Measurements from ENCODE around the gene SDSL.
A peak's percentile ranks its signal among the peaks of the same experiment; 100 is the strongest.

The SDSL gene

GRCh38 chr12:113463746-113464451 lies 41.7 kb downstream of the SDSL start:
- peak overlapping the region; percentile 27 for H3K4me3 Mint-ChIP-seq
- peaks cover 4% of the 10 kb centered on the region for H3K9me3 Mint-ChIP-seq
- peaks cover 96% of the 10 kb centered on the region for H3K27me3 Mint-ChIP-seq
- H3K4me1 Mint-ChIP-seq: peaks cover 32% of the 10 kb centered on the region
- ATAC-seq: no peak
- H3K36me3 Mint-ChIP-seq: no peaks in the 10 kb centered on the region
- peak overlapping the region; percentile 14 for H3K27ac Mint-ChIP-seq

DNA sequence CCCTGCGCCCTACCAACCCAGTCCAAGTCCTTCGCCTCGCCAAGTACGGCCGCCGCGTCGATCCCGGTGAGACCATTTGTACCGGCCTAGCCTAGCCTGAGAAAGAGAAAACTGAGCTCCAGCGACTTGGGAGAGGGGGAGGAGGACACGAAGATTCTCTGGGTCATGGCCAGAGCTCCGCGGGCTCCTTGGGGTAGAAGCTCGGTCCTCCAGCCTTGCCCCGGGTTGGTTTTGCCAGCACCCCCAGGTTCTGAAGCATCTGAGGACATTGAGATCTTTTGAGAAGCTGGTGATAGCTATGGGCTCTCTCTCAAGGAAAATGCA lies 42.2 kb downstream of the SDSL start:
- Mint-ChIP-seq H3K27ac (no peak overlapping the region), H3K36me3 (no peaks in the 10 kb centered on the region), H3K4me3 (no peak overlapping the region), H3K4me1 (peaks cover 32% of the 10 kb centered on the region), H3K9me3 (peaks cover 4% of the 10 kb centered on the region), H3K27me3 (peaks cover 96% of the 10 kb centered on the region)
- ATAC-seq: no peak

- Mint-ChIP-seq H3K27me3 (peaks cover 96% of the 10 kb centered on the region), H3K4me3 (no peak overlapping the region), H3K27ac (no peak overlapping the region), H3K36me3 (no peaks in the 10 kb centered on the region), H3K9me3 (peaks cover 4% of the 10 kb centered on the region), H3K4me1 (peaks cover 32% of the 10 kb centered on the region)
- ATAC-seq: no peak
Observed at GRCh38 chr12:113464852-113465719, 42.9 kb downstream of the SDSL start.

GRCh38 chr12:113465808-113466453 lies 43.8 kb downstream of the SDSL start:
- ATAC-seq: no peak
- Mint-ChIP-seq H3K36me3 (no peaks in the 10 kb centered on the region), H3K9me3 (peaks cover 4% of the 10 kb centered on the region), H3K4me3 (peak overlapping the region; percentile 30), H3K27ac (no peak overlapping the region), H3K27me3 (peaks cover 96% of the 10 kb centered on the region), H3K4me1 (peaks cover 32% of the 10 kb centered on the region)

- no peaks in the 10 kb centered on the region for H3K36me3 Mint-ChIP-seq
- H3K4me3 Mint-ChIP-seq: peak overlapping the region; percentile 13
- H3K9me3 Mint-ChIP-seq: peaks cover 4% of the 10 kb centered on the region
- H3K27ac Mint-ChIP-seq: no peak overlapping the region
- H3K27me3 Mint-ChIP-seq: peaks cover 91% of the 10 kb centered on the region
- no peak for ATAC-seq
- H3K4me1 Mint-ChIP-seq: peaks cover 32% of the 10 kb centered on the region
Observed at GRCh38 chr12:113466454-113467141, 44.4 kb downstream of the SDSL start.

DNA sequence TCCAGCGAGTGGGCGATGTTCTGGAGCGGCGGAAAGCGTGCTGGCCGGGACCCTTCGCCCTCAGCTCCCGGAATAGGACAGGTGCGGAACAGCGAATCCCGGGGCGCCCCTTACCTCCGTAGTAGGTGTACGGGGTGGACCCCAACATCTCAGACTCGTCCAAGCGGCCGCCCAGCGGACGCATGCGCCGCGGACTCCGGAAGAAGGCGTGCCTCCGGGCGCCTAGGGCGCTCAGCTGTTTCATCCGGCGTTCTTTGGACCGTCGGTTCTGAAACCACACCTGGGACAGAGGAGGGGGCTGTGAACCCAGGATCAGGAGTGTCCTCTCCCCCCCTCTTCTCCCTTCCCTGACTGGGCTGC lies 44.9 kb downstream of the SDSL start:
- Mint-ChIP-seq H3K27ac (no peak overlapping the region), H3K9me3 (peaks cover 4% of the 10 kb centered on the region), H3K27me3 (peaks cover 91% of the 10 kb centered on the region), H3K36me3 (no peaks in the 10 kb centered on the region), H3K4me1 (peaks cover 32% of the 10 kb centered on the region), H3K4me3 (peak overlapping the region; percentile 62)
- ATAC-seq: no peak

- no peak for ATAC-seq
- H3K36me3 Mint-ChIP-seq: no peaks in the 10 kb centered on the region
- H3K4me1 Mint-ChIP-seq: peaks cover 26% of the 10 kb centered on the region
- H3K27ac Mint-ChIP-seq: no peak overlapping the region
- H3K4me3 Mint-ChIP-seq: peak overlapping the region; percentile 62
- H3K9me3 Mint-ChIP-seq: peaks cover 4% of the 10 kb centered on the region
- peaks cover 91% of the 10 kb centered on the region for H3K27me3 Mint-ChIP-seq
Observed at GRCh38 chr12:113467502-113468364, 45.6 kb downstream of the SDSL start.

- Mint-ChIP-seq H3K9me3 (peaks cover 3% of the 10 kb centered on the region), H3K4me1 (peaks cover 22% of the 10 kb centered on the region), H3K36me3 (no peaks in the 10 kb centered on the region), H3K4me3 (peak overlapping the region; percentile 22), H3K27ac (no peak overlapping the region), H3K27me3 (peaks cover 91% of the 10 kb centered on the region)
- ATAC-seq: no peak
Observed at GRCh38 chr12:113468365-113469223, 46.4 kb downstream of the SDSL start.

GRCh38 chr12:113469224-113469948 lies 47.2 kb downstream of the SDSL start:
- H3K4me1 Mint-ChIP-seq: peaks cover 21% of the 10 kb centered on the region
- no peak for ATAC-seq
- no peak overlapping the region for H3K4me3 Mint-ChIP-seq
- H3K27ac Mint-ChIP-seq: no peak overlapping the region
- H3K36me3 Mint-ChIP-seq: no peaks in the 10 kb centered on the region
- H3K27me3 Mint-ChIP-seq: peaks cover 91% of the 10 kb centered on the region
- H3K9me3 Mint-ChIP-seq: no peaks in the 10 kb centered on the region

- Mint-ChIP-seq H3K4me3 (no peak overlapping the region), H3K36me3 (no peaks in the 10 kb centered on the region), H3K27me3 (peaks cover 91% of the 10 kb centered on the region), H3K27ac (no peak overlapping the region), H3K9me3 (no peaks in the 10 kb centered on the region), H3K4me1 (peaks cover 28% of the 10 kb centered on the region)
- ATAC-seq: no peak
Observed at GRCh38 chr12:113469949-113470743, 48.0 kb downstream of the SDSL start.

DNA sequence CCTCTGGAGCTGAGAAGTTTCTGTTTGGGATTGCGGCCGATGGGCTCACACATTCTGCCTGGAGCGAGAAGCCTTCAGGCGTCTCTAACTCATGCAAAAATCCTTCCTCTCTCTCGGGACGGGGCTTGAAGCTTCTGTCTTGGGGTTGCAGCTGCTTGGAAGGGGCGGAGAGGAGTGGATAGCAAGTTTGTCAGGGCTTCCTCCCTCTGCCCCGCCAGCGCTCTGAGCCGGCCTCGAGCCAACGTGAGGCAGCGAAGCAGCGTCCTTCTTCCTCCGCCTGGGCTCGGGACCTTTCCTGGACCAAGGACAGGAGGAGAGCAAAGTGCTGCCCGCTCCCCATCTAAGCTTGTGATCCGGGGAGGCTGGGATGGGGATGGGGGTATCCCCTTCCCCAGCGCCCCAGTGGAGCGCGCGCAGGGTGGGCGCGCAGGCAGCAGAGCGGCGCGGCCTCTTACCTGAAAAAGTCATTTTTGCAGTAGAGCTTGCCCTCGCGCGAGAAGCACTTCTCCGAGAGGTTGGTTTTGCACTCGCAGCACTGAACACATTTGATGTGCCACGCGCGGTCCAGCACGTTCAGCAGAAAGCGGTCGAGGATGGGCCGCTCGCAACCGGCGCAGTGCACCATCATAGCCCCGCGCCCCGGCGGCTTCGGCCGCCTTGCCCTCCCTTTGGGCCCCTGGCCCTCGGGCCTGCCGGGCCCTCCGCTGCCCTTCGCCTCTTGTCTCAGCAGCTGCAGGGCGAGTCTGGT lies 48.9 kb downstream of the SDSL start:
- Mint-ChIP-seq H3K4me1 (peaks cover 29% of the 10 kb centered on the region), H3K9me3 (no peaks in the 10 kb centered on the region), H3K27me3 (peaks cover 93% of the 10 kb centered on the region)

DNA sequence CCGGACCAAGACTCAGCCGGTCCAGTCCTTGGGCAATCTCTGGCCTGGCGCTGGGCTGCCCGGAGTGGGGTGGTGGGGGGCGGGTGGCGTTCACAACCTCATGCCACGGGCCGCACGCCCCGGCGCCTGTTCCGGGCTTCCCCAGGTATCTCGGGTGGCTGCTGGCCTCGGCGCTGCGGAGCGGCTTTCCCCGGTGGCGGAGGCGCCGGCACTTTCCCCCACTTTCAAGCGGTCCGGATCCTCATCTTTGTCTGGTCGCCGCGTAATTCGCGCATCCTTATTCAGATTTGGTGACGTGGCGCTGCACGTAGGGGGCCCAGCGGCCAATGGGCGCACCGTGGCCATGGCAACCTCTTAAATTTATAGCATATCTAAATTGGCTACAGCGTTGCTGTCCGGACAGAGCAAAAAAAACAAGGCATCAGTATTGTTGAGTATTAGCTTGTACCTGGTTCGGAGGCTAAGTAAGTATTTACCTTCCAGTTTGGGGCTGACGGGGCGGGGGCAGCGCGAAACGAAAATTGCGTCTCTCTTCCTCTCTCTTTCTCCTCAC lies 49.5 kb downstream of the SDSL start, which contains the start of gene LHX5:
Gene LHX5, minus strand, starts transcription at position 253 of the 553 bp plus-strand sequence. CDS start 373 bp downstream, outside the sequence.
- peaks cover 89% of the 10 kb centered on the region for H3K27me3 Mint-ChIP-seq
- ATAC-seq: no peak
- no peaks in the 10 kb centered on the region for H3K9me3 Mint-ChIP-seq
- peaks cover 24% of the 10 kb centered on the region for H3K4me1 Mint-ChIP-seq
- no peak within 1 kb of the TSS for H3K27ac Mint-ChIP-seq
- no peaks in the 10 kb centered on the region for H3K36me3 Mint-ChIP-seq
- H3K4me3 Mint-ChIP-seq: no peak within 1 kb of the TSS

More for the DNA sequence above, 48.9 kb downstream of the SDSL start:
- Mint-ChIP-seq H3K36me3 (no peaks in the 10 kb centered on the region), H3K27ac (no peak overlapping the region), H3K4me3 (no peak overlapping the region)
- no peak for ATAC-seq
